Dermis microvascular lymphatic vessel endothelial cell (primary cell): ENCODE results near the gene TMEM163. TPM values are rescaled to one million over a fixed set of nuclear protein-coding genes. Genes with fewer than 3 reads are reported as not detected.
A peak's percentile ranks its signal among the peaks of the same experiment; 100 is the strongest.

ENCODE experiments used
- DNase-seq, 2 donors: peaks; one replicate each; pipeline versions ENCODE4 v3.0.0 to v3.0.0-alpha.2; 2010; ENCODE audit warnings: low read depth in 2 of 2
- total RNA-seq: library from RNA; depleted of rRNA; stranded (reverse); fragments of >200 nt; gene quantifications from 2 replicates; pipeline ENCODE4 v1.2.1, GENCODE V29; 2014

Gene TMEM163
- total RNA-seq, 1 donor from 2014 or later: 0.13 TPM

- DNase-seq: no peak
These were observed 25.2 kb downstream of the TMEM163 start for GRCh38 chr2:134693359-134694330.

- DNase-seq: no peak
These were observed 26.3 kb downstream of the TMEM163 start for GRCh38 chr2:134692499-134692898.

- DNase-seq: no peak
These were observed 28.1 kb downstream of the TMEM163 start for GRCh38 chr2:134690629-134691215.

- DNase-seq: no peak
These were observed 29.5 kb downstream of the TMEM163 start for GRCh38 chr2:134689315-134689714.

- DNase-seq: no peak
These were observed 32.8 kb downstream of the TMEM163 start for GRCh38 chr2:134685967-134686366.

GRCh38 chr2:134683561-134684112, 35.2 kb downstream of the TMEM163 start:
- DNase-seq: peak; percentile 11 to 94

GRCh38 chr2:134682726-134683125, 36.1 kb downstream of the TMEM163 start:
- DNase-seq: peak; percentile 21 to 75

GRCh38 chr2:134681201-134681600, 37.6 kb downstream of the TMEM163 start:
- no peak for DNase-seq

GRCh38 chr2:134679745-134680144, 39.1 kb downstream of the TMEM163 start:
- no peak for DNase-seq

GRCh38 chr2:134679294-134679693, 39.5 kb downstream of the TMEM163 start:
- DNase-seq: no peak

GRCh38 chr2:134677856-134678756, 40.7 kb downstream of the TMEM163 start:
- peak in 1 of 2 donors; percentile 49 for DNase-seq

GRCh38 chr2:134676960-134677359, 41.8 kb downstream of the TMEM163 start:
- DNase-seq: no peak

- no peak for DNase-seq
These were observed 43.5 kb downstream of the TMEM163 start for GRCh38 chr2:134675314-134675713.

- DNase-seq: no peak
These were observed 44.1 kb downstream of the TMEM163 start for GRCh38 chr2:134674687-134675086.

- DNase-seq: no peak
These were observed 47.3 kb downstream of the TMEM163 start for GRCh38 chr2:134671513-134671912.

GRCh38 chr2:134670955-134671354, 47.8 kb downstream of the TMEM163 start:
- DNase-seq: no peak

GRCh38 chr2:134669731-134670669, 48.8 kb downstream of the TMEM163 start:
- DNase-seq: no peak

- DNase-seq: no peak
These were observed 50.0 kb downstream of the TMEM163 start for GRCh38 chr2:134668821-134669220.

- DNase-seq: no peak
These were observed 51.3 kb downstream of the TMEM163 start for GRCh38 chr2:134667541-134667940.

GRCh38 chr2:134667081-134667480, 51.7 kb downstream of the TMEM163 start:
- no peak for DNase-seq
